NCI-H1092 treated with DMSO at 0.1 percent for 48 hours (cell line): ENCODE results near the gene CCP110.

Experiments
- DNase-seq: peaks from one replicate; lab custom pipeline; 2025; lab: John Stamatoyannopoulos, UW

The CCP110 gene

DNA sequence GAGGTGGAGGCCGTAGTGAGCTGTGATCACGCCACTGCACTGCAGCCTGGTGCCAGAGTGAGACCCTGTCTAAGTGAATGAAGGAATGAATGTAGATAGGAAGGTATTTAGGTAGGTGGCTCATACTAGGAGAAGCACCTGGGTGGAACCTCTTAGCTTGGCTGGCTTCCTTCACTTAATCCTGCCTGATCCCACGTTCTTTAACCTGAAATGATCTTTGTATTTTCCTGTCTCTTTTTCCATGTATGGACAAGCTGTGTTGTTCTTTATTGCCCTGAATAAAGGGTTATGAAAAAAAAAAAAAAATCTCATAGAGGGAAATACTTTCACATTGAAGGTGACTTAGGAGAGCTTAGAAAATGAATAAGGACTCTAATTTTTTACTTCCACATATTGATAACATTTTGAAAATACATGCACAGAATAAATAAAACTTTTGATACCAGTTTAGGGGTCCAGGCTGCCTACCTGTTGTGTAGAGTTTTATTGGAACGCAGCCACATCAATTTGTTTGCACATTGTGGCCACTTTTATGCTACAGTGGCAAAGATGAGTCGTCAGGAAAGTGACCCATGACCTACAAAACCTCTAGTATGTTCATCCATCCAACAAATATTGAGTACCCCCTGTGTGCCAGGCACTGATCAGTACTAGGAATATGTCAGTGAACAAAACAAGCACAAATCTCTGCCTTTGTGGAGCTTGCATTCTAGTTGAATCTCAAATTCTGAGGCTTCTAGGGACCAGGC lies 76.4 kb downstream of the CCP110 start:
- no peak for DNase-seq

DNA sequence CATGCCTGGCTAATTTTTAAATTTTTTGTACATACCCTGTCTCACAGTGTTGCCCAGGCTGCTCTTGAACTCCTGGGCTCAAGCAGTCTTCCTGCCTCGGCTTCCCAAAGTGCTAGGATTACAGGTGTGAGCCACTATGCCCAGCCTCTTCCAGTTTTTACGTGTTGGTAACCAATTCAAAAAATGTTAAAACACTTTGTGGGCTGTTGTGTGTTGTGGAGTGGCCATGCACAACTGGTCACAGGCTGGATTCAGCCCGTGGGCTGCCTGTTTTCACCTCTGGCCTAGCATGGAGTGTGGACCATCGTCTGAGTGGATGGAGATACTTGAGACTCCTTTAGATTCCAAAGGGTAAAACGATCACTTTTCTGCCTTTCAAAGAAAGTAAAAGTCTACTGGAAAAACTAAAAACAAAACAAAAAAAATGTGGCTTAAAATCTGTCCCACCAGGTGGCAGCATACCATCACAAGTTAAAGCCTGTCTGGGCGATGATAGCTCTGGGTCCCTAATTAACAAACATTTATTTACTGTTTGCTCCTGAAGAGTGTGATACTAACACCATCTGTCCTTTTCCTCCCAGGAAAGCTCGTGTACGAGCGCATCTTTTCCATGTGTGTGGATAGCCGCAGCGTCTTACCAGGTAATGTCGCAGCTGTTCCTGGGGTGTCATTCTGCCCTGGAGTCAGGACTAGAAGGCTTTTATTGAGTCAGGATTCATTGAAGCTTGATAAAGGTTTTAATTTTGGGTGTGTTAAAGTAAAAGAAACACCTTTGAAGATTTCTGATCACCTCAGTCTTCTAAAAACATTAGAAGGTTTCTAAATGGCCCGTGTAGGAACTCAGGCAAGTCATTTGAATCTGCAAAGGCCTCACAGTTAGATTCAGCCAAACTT lies 77.6 kb downstream of the CCP110 start:
- peak; percentile 27 for DNase-seq
